Measurements from ENCODE around the gene SLC16A9. TPM values are rescaled to one million over a fixed set of nuclear protein-coding genes. Genes with fewer than 3 reads are reported as not detected.

SLC16A9 gene
- total and polyA plus RNA-seq, 2 donors (not counting 3 experiments of a cell fraction or from before 2014, with no cell fraction given), result 0.35 TPM; not detected in 1

DNA sequence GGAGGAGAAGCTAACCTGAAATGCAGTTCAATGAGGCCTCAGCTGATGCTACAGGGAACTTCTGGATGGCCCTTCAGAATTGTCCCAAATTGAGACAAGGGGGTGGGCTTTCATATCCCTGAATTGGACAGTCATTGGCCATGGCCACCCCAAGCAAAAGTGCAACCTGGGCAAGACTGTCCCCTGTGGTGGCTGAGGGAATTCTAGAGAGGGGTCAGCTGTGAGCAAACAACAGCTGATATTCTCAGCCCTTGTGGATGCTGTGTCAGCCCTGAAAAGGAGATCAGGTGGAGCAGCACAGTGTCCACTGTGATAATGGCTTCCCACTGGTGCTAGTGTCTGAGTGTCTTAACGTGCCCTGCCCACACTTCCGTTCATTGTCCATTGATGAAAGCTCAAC lies 76.6 kb downstream of the SLC16A9 start:
- POLR2A ChIA-PET, result interaction anchor here (0.6 kb wide), 1 partner anchor 276 kb away, joined by 3 read pairs; no protein-coding TSS in a partner anchor
- Histone ChIP-seq H3K79me2 (ENCODE audit: control insufficient read depth, insufficient read depth, low read length) (no peaks in the 10 kb centered on the region), H3K4me1 (ENCODE audit: control insufficient read depth, extremely low read depth, insufficient read depth, low read length) (no peaks in the 10 kb centered on the region), H3K9me1 (replicated peaks; ENCODE audit: control insufficient read depth, extremely low read depth, insufficient read depth, low read length) (no peaks in the 10 kb centered on the region), H3K36me3 (ENCODE audit: control insufficient read depth in 2 of 2, extremely low read depth in 1 of 2, insufficient read depth in 2 of 2, low read length in 2 of 2) (no peaks in the 10 kb centered on the region), H3K9me3 (replicated peaks; ENCODE audit: control insufficient read depth, insufficient read depth, low read length) (no peaks in the 10 kb centered on the region), H3K4me2 (ENCODE audit: insufficient read depth, low read length) (no peak overlapping the region), H3K9ac (replicated peaks; ENCODE audit: extremely low read depth, insufficient read depth, low read length) (no peak overlapping the region), H3K27me3 (ENCODE audit: control insufficient read depth in 2 of 2, insufficient read depth in 2 of 2, low read length in 2 of 2) (peaks cover 8 to 13% of the 10 kb centered on the region in 2 experiments), H4K20me1 (replicated peaks; ENCODE audit: control insufficient read depth, extremely low read depth, insufficient read depth, low read length) (no peaks in the 10 kb centered on the region), H3K4me3 (replicated peaks in 1 of 3; ENCODE audit: insufficient read depth in 1 of 3, low read depth in 1 of 3, low read length in 3 of 3) (no peak overlapping the region), H2AFZ (ENCODE audit: low read depth, low read length) (no peak overlapping the region), H3K27ac (ENCODE audit: insufficient read depth, low read depth, low read length) (no peak overlapping the region)
- DNase-seq (ENCODE audit: low read depth, low spot score) (no peak), FAIRE-seq (no peak)
- TF ChIP-seq, protein P1, sequence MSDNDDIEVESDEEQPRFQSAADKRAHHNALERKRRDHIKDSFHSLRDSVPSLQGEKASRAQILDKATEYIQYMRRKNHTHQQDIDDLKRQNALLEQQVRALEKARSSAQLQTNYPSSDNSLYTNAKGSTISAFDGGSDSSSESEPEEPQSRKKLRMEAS (IDR thresholded peaks at IDR 0.05; ENCODE audit: insufficient read depth, insufficient read length), result no peak
- TF ChIP-seq, protein P2, sequence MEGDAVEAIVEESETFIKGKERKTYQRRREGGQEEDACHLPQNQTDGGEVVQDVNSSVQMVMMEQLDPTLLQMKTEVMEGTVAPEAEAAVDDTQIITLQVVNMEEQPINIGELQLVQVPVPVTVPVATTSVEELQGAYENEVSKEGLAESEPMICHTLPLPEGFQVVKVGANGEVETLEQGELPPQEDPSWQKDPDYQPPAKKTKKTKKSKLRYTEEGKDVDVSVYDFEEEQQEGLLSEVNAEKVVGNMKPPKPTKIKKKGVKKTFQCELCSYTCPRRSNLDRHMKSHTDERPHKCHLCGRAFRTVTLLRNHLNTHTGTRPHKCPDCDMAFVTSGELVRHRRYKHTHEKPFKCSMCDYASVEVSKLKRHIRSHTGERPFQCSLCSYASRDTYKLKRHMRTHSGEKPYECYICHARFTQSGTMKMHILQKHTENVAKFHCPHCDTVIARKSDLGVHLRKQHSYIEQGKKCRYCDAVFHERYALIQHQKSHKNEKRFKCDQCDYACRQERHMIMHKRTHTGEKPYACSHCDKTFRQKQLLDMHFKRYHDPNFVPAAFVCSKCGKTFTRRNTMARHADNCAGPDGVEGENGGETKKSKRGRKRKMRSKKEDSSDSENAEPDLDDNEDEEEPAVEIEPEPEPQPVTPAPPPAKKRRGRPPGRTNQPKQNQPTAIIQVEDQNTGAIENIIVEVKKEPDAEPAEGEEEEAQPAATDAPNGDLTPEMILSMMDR (IDR thresholded peaks at IDR 0.05; ENCODE audit: extremely low read depth in 1 of 2, insufficient read depth in 1 of 2, low read depth in 1 of 2, low read length in 2 of 2), result no peak
- TF ChIP-seq FOS (IDR thresholded peaks at IDR 0.05; ENCODE audit: borderline replicate concordance, insufficient read depth, low read length) (no peak), POLR2A (IDR thresholded peaks at IDR 0.05; ENCODE audit: low read depth, low read length) (no peak), GATA2 (IDR thresholded peaks at IDR 0.05; ENCODE audit: insufficient read depth, insufficient read length, low read depth, low read length) (no peak), MYC (IDR thresholded peaks at IDR 0.05; ENCODE audit: low read depth, low read length) (no peak), JUN (IDR thresholded peaks at IDR 0.05; ENCODE audit: borderline replicate concordance, insufficient read depth, insufficient read length, low read depth) (no peak), POLR2AphosphoS5 (IDR thresholded peaks at IDR 0.05; ENCODE audit: insufficient read depth, low read depth, low read length) (no peak), EZH2 (IDR thresholded peaks at IDR 0.05; ENCODE audit: borderline replicate concordance, low read depth, low read length, severe bottlenecking) (no peak)
- dilution Hi-C loops (cut with MboI; ENCODE audit: extremely low pct_ligation_motif_present, low sequenced_read_pairs) (no loop called here), intact Hi-C loops (cut with micrococcal nuclease) (no loop called here)
- no TSS peak for BruUV-seq (replicated peaks)
- CTCF ChIA-PET, result interaction anchor here (1.0 kb wide), 2 partner anchors 10 to 175 kb away, joined by 3 read pairs; no protein-coding TSS in a partner anchor

Measured in endothelial cell of umbilical vein (primary cell).